Astrocyte (in vitro differentiated cells and primary cell): ENCODE measurements around the gene SLC27A4.

Source experiments
- CTCF ChIP-seq: IDR thresholded peaks from 2 replicates; pipeline ENCODE4 v1.5.1; 2011; ENCODE audit warnings: low read depth, mild to moderate bottlenecking, inconsistent platforms, low read length, moderate library complexity; ENCODE audit not compliant: insufficient read depth
- EZH2 ChIP-seq: IDR thresholded peaks from 2 replicates; pipeline ENCODE4 v1.6.1; 2012; ENCODE audit warnings: mild to moderate bottlenecking, low read length, inconsistent platforms; ENCODE audit not compliant: insufficient read depth

GRCh38 chr9:128321343-128321742, 19.0 kb upstream of the SLC27A4 start:
- TF ChIP-seq CTCF (no peak), EZH2 (no peak)
